Right ventricle myocardium inferior (tissue), 1 donor: ENCODE data around the gene NUCB2. TPM values are rescaled to one million over a fixed set of nuclear protein-coding genes. Genes with fewer than 3 reads are reported as not detected.
"Not testable (repeated sequence)": the region's sequence is repeated elsewhere in the genome, so short reads cannot be mapped to it uniquely, and the experiment has no call there.

ENCODE experiments used
- ATAC-seq: fragments of 200-7000 bp; cut with Tn5 transposase; one replicate; pipeline ENCODE4 v1.9.1; 2020; ENCODE audit warnings: mild to moderate bottlenecking, moderate library complexity
- DNase-seq: peaks from one replicate; pipeline ENCODE4 v3.0.0; 2021; ENCODE audit errors: missing footprints
- intact Hi-C: fragments of 100-400 bp; cut with DNase I; formaldehyde crosslinking; loops from one replicate; pipeline ENCODE4 v1.11.0; 2022
- total RNA-seq: library from RNA; stranded (reverse); fragmentation: NEBNext Ultra II Directional; extraction: Animal tissue kit (Norgen Biotek cat#: 25700); gene quantifications from one replicate; pipeline ENCODE4 v1.2.1, GENCODE V29; 2021
- donor health status: DM: no; HTN: yes; CAD: no; lungs with severe emphysema.

NUCB2 gene
- total RNA-seq, 1 donor from 2014 or later, result 111 TPM

GRCh38 chr11:17263769-17264168, 12.8 kb upstream of the NUCB2 start:
- ATAC-seq, result no peak
- DNase-seq, result no peak
- intact Hi-C loops, result no loop called here

GRCh38 chr11:17266781-17267180, 9.8 kb upstream of the NUCB2 start:
- DNase-seq, result no peak
- ATAC-seq, result no peak
- intact Hi-C loops, result no loop called here

- ATAC-seq (no peak), DNase-seq (no peak)
- intact Hi-C loops, result no loop called here
These were observed 9.0 kb upstream of the NUCB2 start for GRCh38 chr11:17267576-17267975.

- intact Hi-C loops, DNase-seq, ATAC-seq: not testable (repeated sequence)
These were observed 8.0 kb upstream of the NUCB2 start for GRCh38 chr11:17268500-17268899.

- DNase-seq, result no peak
- intact Hi-C loops, result no loop called here
- no peak for ATAC-seq
These were observed 7.6 kb upstream of the NUCB2 start for GRCh38 chr11:17268902-17269301.

- ATAC-seq, result no peak
- intact Hi-C loops, result no loop called here
- DNase-seq, result no peak
These were observed 3.7 kb upstream of the NUCB2 start for GRCh38 chr11:17272801-17273200.

- intact Hi-C loops, result no loop called here
These were observed 3.3 kb upstream of the NUCB2 start for GRCh38 chr11:17273211-17273610.

GRCh38 chr11:17273668-17274282, 2.8 kb upstream of the NUCB2 start:
- DNase-seq (no peak), ATAC-seq (no peak)
- intact Hi-C loops, result no loop called here

More at GRCh38 chr11:17273211-17273610, 3.3 kb upstream of the NUCB2 start:
- ATAC-seq (no peak), DNase-seq (no peak)

GRCh38 chr11:17275400-17276235, 921 bp upstream of the NUCB2 start:
- intact Hi-C loops, result loop anchor here (5.0 kb wide), 3 partner anchors 68 to 198 kb away; partner anchors contain the start of genes NCR3LG1, PIK3C2A and RPS13
- no peak for ATAC-seq
- no peak for DNase-seq

- DNase-seq, result no peak
- intact Hi-C loops, result loop anchor here (5.0 kb wide), 3 partner anchors 70 to 200 kb away; partner anchors contain the start of genes NCR3LG1, PIK3C2A and RPS13
- peak; percentile 24 for ATAC-seq
These were observed 565 bp downstream of the NUCB2 start for GRCh38 chr11:17277024-17277584.

GRCh38 chr11:17280494-17281127, 4.1 kb downstream of the NUCB2 start:
- intact Hi-C loops, result no loop called here
- no peak for DNase-seq
- ATAC-seq, result no peak

GRCh38 chr11:17286332-17286731, 9.8 kb downstream of the NUCB2 start:
- ATAC-seq (no peak), DNase-seq (no peak)
- intact Hi-C loops, result no loop called here

GRCh38 chr11:17287058-17287457, 10.5 kb downstream of the NUCB2 start:
- intact Hi-C loops, result no loop called here
- DNase-seq (no peak), ATAC-seq (no peak)

GRCh38 chr11:17291710-17292109, 15.2 kb downstream of the NUCB2 start:
- intact Hi-C loops, result no loop called here
- ATAC-seq, result no peak

GRCh38 chr11:17293311-17293710, 16.8 kb downstream of the NUCB2 start:
- intact Hi-C loops, result no loop called here
- no peak for DNase-seq
- no peak for ATAC-seq

More at GRCh38 chr11:17291710-17292109, 15.2 kb downstream of the NUCB2 start:
- no peak for DNase-seq

- ATAC-seq (no peak), DNase-seq (no peak)
- intact Hi-C loops, result no loop called here
These were observed 17.5 kb downstream of the NUCB2 start for GRCh38 chr11:17294033-17294432.

- ATAC-seq (no peak), DNase-seq (no peak)
- intact Hi-C loops, result no loop called here
These were observed 20.5 kb downstream of the NUCB2 start for GRCh38 chr11:17296852-17297559.

- no peak for ATAC-seq
- intact Hi-C loops, result no loop called here
- no peak for DNase-seq
These were observed 21.8 kb downstream of the NUCB2 start for GRCh38 chr11:17298302-17298701.

- no peak for DNase-seq
- no peak for ATAC-seq
- intact Hi-C loops, result no loop called here
These were observed 23.8 kb downstream of the NUCB2 start for GRCh38 chr11:17300372-17300771.
